Measurements from ENCODE around the gene WBP1.
"Not testable (repeated sequence)": the region's sequence is repeated elsewhere in the genome, so short reads cannot be mapped to it uniquely, and the experiment has no call there.

DNA sequence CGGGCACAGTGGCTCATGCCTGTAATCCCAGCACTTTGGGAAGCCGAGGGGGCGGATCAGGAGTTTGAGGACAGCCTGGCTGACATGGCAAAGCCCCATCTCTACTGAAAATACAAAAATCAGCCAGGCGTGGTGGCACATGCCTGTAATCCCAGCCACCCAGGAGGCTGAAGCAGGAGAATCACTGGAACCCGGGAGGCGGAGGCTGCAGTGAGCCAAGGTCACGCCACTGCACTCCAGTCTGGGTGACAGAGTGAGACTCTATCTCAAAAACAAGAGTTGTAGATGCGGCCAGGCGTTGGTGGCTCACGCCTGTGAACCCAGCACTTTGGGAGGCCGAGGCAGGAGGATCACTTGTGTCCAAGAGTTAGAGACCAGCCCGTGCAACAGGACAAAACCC lies 12.5 kb downstream of the WBP1 start:
- TF ChIP-seq CTCF, POLR2AphosphoS5 (IDR thresholded peaks at IDR 0.05): not testable (repeated sequence)
